HepG2 (cell line): Measurements from ENCODE around the gene DSG2. TPM values are rescaled to one million over a fixed set of nuclear protein-coding genes. Genes with fewer than 3 reads are reported as not detected.

Experiments used
- ARNT2 ChIP-seq: sonication (generic); formaldehyde crosslinking; IDR thresholded peaks from 2 replicates; pipeline ENCODE4 v1.8.0; 2022; ENCODE audit warnings: mild to moderate bottlenecking, low read depth, missing genetic modification reagents, moderate library complexity
- CHD2 ChIP-seq: IDR thresholded peaks from 2 replicates; pipeline ENCODE4 v1.6.1; 2011; ENCODE audit warnings: low read depth, low read length, improper control_type of control experiment
- DR1 ChIP-seq: sonication (generic); formaldehyde crosslinking; IDR thresholded peaks from 2 replicates; pipeline ENCODE4 v1.8.0; 2021; ENCODE audit warnings: mild to moderate bottlenecking, missing genetic modification reagents, inconsistent platforms
- GATAD2A ChIP-seq: IDR thresholded peaks from 2 replicates; pipeline ENCODE4 v1.6.1; 2016
- HBP1 ChIP-seq: IDR thresholded peaks from 2 replicates; pipeline ENCODE4 v1.6.1; 2016; ENCODE audit warnings: low read depth, control low read depth
- HDAC2 ChIP-seq: sonication (generic); formaldehyde crosslinking; IDR thresholded peaks from 2 replicates; pipeline ENCODE4 v1.4.0; 2020; ENCODE audit warnings: missing genetic modification reagents
- HMGXB4 ChIP-seq, 2 experiments: sonication (generic) in 1 of 2; formaldehyde crosslinking in 1 of 2; IDR thresholded peaks; 2 replicates each; pipeline versions ENCODE4 v1.4.0 to v1.6.1; 2018 to 2020; ENCODE audit warnings: missing genetic modification reagents in 2 of 2, borderline replicate concordance in 1 of 2, low read depth in 1 of 2, mild to moderate bottlenecking in 1 of 2, missing biosample characterization in 1 of 2
- JUND ChIP-seq: sonication (generic); formaldehyde crosslinking; IDR thresholded peaks from 2 replicates; pipeline ENCODE4 v1.8.0; 2022; ENCODE audit warnings: mild to moderate bottlenecking, missing genetic modification reagents
- KDM6A ChIP-seq: IDR thresholded peaks from 2 replicates; pipeline ENCODE4 v1.6.1; 2016; ENCODE audit warnings: low read depth
- NCOR1 ChIP-seq: fragments of 200-600 bp; sonication (generic); IDR thresholded peaks from 2 replicates; pipeline ENCODE4 v1.7.0; 2017; ENCODE audit warnings: antibody characterized with exemption, low read length, borderline replicate concordance
- ONECUT2 ChIP-seq: sonication (generic); formaldehyde crosslinking; IDR thresholded peaks from 2 replicates; pipeline ENCODE4 v1.4.0; 2020; ENCODE audit warnings: missing genetic modification reagents
- PPARG ChIP-seq: conservative IDR thresholded peaks from 2 replicates; pipeline ENCODE4 v1.6.1; 2016; ENCODE audit warnings: missing biosample characterization, missing genetic modification reagents
- REST ChIP-seq, 2 experiments: IDR thresholded peaks; 2 replicates each; pipeline ENCODE4 v1.6.1; 2011 to 2012; ENCODE audit warnings: low read length in 2 of 2, borderline replicate concordance in 1 of 2, low read depth in 1 of 2, mild to moderate bottlenecking in 1 of 2, moderate library complexity in 1 of 2
- RXRA ChIP-seq: sonication (generic); formaldehyde crosslinking; IDR thresholded peaks from 2 replicates; pipeline ENCODE4 v1.5.1; 2020; ENCODE audit warnings: missing genetic modification reagents
- U2AF1 ChIP-seq: fragments of 200-400 bp; formaldehyde crosslinking; optimal IDR thresholded peaks from 2 replicates; pipeline ENCODE3; 2017; ENCODE audit warnings: mild to moderate bottlenecking, low read depth, low read length
- ZNF12 ChIP-seq: sonication (generic); formaldehyde crosslinking; IDR thresholded peaks from 2 replicates; pipeline ENCODE4 v1.5.0; 2020; ENCODE audit warnings: missing genetic modification reagents
- ZNF225 ChIP-seq: sonication (generic); formaldehyde crosslinking; IDR thresholded peaks from 2 replicates; pipeline ENCODE4 v1.4.0; 2020; ENCODE audit warnings: mild to moderate bottlenecking, missing genetic modification reagents
- ZNF280B ChIP-seq: sonication (generic); formaldehyde crosslinking; IDR thresholded peaks from 2 replicates; pipeline ENCODE4 v1.5.0; 2020; ENCODE audit warnings: missing genetic modification reagents, mild to moderate bottlenecking, borderline replicate concordance
- ZNF331 ChIP-seq: sonication (generic); formaldehyde crosslinking; IDR thresholded peaks from 2 replicates; pipeline ENCODE4 v1.4.0; 2020; ENCODE audit warnings: missing genetic modification reagents
- ZNF557 ChIP-seq: sonication (generic); formaldehyde crosslinking; IDR thresholded peaks from 2 replicates; pipeline ENCODE4 v1.4.0; 2020; ENCODE audit warnings: missing genetic modification reagents
- ZNF777 ChIP-seq: sonication (generic); formaldehyde crosslinking; IDR thresholded peaks from 2 replicates; pipeline ENCODE4 v1.4.0; 2020; ENCODE audit warnings: missing genetic modification reagents
- ZNF788 ChIP-seq: sonication (generic); formaldehyde crosslinking; IDR thresholded peaks from 2 replicates; pipeline ENCODE4 v1.5.0; 2020; ENCODE audit warnings: mild to moderate bottlenecking, missing genetic modification reagents, borderline replicate concordance
- ZNF850 ChIP-seq: sonication (generic); formaldehyde crosslinking; conservative IDR thresholded peaks from 2 replicates; pipeline ENCODE4 v1.9.0; 2021; ENCODE audit warnings: mild to moderate bottlenecking, missing genetic modification reagents
- polyA plus RNA-seq, 8 experiments: library from polyadenylated mRNA; depleted of rRNA in 3 of 8; stranded (reverse) in 7 of 8; unstranded in 1 of 8; fragments of >200 nt; fragmentation: Illumina TruSeq in 4 of 8; extraction: Trizol in 4 of 8; gene quantifications; 2 replicates each; pipeline versions ENCODE4 v1.2.1 to v1.2.3, GENCODE V29; 2011 to 2016; ENCODE audit warnings: low read depth in 4 of 8, missing spikeins in 1 of 8, mixed read lengths in 1 of 8; ENCODE audit not compliant: insufficient read depth in 1 of 8
- total RNA-seq, 5 experiments: library from RNA; depleted of rRNA; stranded (reverse); fragments of >200 nt; fragmentation: Illumina TruSeq; extraction: Trizol; gene quantifications; 2 replicates each; pipeline ENCODE4 v1.2.3, GENCODE V29; 2016; ENCODE audit warnings: low read depth in 1 of 5

DSG2 gene
- total and polyA plus RNA-seq, 2 of the 13 experiments (the other 11 are each of a cell fraction or from before 2014, with no cell fraction given): 23.3 to 66.7 TPM

GRCh38 chr18:31587529-31587928, 89.6 kb downstream of the DSG2 start (continued):
- no peak for TF ChIP-seq CHD2
- no peak for TF ChIP-seq ZNF225 (CRISPR knock-in tag)
- 0 out of 2 replicates have a peak, but pooled peaks have one; percentile 41 for TF ChIP-seq ONECUT2 (CRISPR knock-in tag)
- TF ChIP-seq ZNF280B: no peak
- TF ChIP-seq RXRA (CRISPR knock-in tag): peak; percentile 51; the same call in 1 of the 2 replicates
- TF ChIP-seq ZNF850 (CRISPR knock-in tag): no peak
- no peak for TF ChIP-seq ARNT2 (CRISPR knock-in tag)
- peak; percentile 67; the same call in 1 of the 2 replicates for TF ChIP-seq KDM6A (CRISPR knock-in tag)
- TF ChIP-seq DR1 (CRISPR knock-in tag): no peak
- TF ChIP-seq ZNF557 (CRISPR knock-in tag): no peak
- TF ChIP-seq JUND: peak; percentile 64; the same call in 1 of the 2 replicates
- TF ChIP-seq REST (IDR thresholded peaks at IDR 0.05; ENCODE audit: borderline replicate concordance in 1 of 2, low read depth in 1 of 2, low read length in 2 of 2): no peak
- TF ChIP-seq HMGXB4 (CRISPR knock-in tag; IDR thresholded peaks at IDR 0.05; ENCODE audit: borderline replicate concordance in 1 of 2, low read depth in 1 of 2): 0 out of 4 replicates have a peak, but pooled peaks of 1 of the 2 experiments have one; percentile 30
- TF ChIP-seq HDAC2 (CRISPR knock-in tag): peak; percentile 93
- peak; percentile 92 for TF ChIP-seq PPARG (CRISPR knock-in tag)
- no peak for TF ChIP-seq NCOR1
- TF ChIP-seq ZNF788 (CRISPR knock-in tag): no peak
- TF ChIP-seq GATAD2A (CRISPR knock-in tag): peak; percentile 92
- TF ChIP-seq U2AF1: no peak
- TF ChIP-seq ZNF777 (CRISPR knock-in tag): no peak
- peak; percentile 64 for TF ChIP-seq ZNF12
- peak; percentile 44; the same call in 1 of the 2 replicates for TF ChIP-seq ZNF331 (CRISPR knock-in tag)
- no peak for TF ChIP-seq HBP1 (CRISPR knock-in tag)
